GM08714 (cell line): ENCODE data around the gene GRK6.
"Not testable (repeated sequence)": the region's sequence is repeated elsewhere in the genome, so short reads cannot be mapped to it uniquely, and the experiment has no call there.

ENCODE experiments used
- H3K4me3 ChIP-seq: fragments of 200-500 bp; sonication (Bioruptor generic); 2 replicates; pipeline ENCODE4 v1.5.1; 2014; ENCODE audit warnings: mild to moderate bottlenecking, low read length, inconsistent platforms
- ZNF274 ChIP-seq: IDR thresholded peaks from 2 replicates; pipeline ENCODE4 v1.6.1; 2012; ENCODE audit warnings: mild to moderate bottlenecking, low read depth, low read length

Gene GRK6

GRCh38 chr5:177476531-177477233 is 50.2 kb downstream of the GRK6 start:
- TF ChIP-seq ZNF274: no peak
- no peak overlapping the region for H3K4me3 ChIP-seq

- H3K4me3 ChIP-seq: no peak overlapping the region
- TF ChIP-seq ZNF274: no peak
Measured at GRCh38 chr5:177477701-177478477, 51.4 kb downstream of the GRK6 start.

GRCh38 chr5:177478711-177479646 is 52.5 kb downstream of the GRK6 start:
- no peak for TF ChIP-seq ZNF274
- no peak overlapping the region for H3K4me3 ChIP-seq

- H3K4me3 ChIP-seq: no peak overlapping the region
- TF ChIP-seq ZNF274: no peak
Measured at GRCh38 chr5:177479774-177480173, 53.3 kb downstream of the GRK6 start.

GRCh38 chr5:177482359-177482795 is 55.9 kb downstream of the GRK6 start:
- no peak overlapping the region for H3K4me3 ChIP-seq
- no peak for TF ChIP-seq ZNF274

- no peak for TF ChIP-seq ZNF274
- no peak overlapping the region for H3K4me3 ChIP-seq
Measured at GRCh38 chr5:177483042-177483441, 56.6 kb downstream of the GRK6 start.

GRCh38 chr5:177483994-177484901 is 57.8 kb downstream of the GRK6 start:
- no peak overlapping the region for H3K4me3 ChIP-seq
- TF ChIP-seq ZNF274: no peak

GRCh38 chr5:177484902-177485549 is 58.5 kb downstream of the GRK6 start:
- no peak for TF ChIP-seq ZNF274
- no peak overlapping the region for H3K4me3 ChIP-seq

DNA sequence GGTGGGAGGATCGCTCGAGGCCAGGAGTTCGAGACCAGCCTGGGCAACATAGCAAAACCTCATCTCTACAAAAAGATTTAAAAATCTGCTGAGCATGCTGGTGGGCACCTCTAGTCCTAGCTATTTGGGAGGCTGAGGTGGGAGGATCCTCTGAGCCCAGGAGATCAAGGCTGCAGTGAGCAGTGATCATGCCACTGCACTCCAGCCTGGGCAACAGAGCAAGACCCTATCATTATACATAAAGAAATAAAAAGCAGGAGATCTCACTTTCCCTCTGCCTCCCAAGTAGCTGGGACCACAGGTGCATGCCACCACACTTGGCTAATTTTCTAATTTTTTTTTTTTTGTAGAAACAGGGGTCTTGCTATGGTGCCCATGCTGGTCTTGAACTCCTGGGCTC is 59.3 kb downstream of the GRK6 start:
- H3K4me3 ChIP-seq: not testable (repeated sequence)

DNA sequence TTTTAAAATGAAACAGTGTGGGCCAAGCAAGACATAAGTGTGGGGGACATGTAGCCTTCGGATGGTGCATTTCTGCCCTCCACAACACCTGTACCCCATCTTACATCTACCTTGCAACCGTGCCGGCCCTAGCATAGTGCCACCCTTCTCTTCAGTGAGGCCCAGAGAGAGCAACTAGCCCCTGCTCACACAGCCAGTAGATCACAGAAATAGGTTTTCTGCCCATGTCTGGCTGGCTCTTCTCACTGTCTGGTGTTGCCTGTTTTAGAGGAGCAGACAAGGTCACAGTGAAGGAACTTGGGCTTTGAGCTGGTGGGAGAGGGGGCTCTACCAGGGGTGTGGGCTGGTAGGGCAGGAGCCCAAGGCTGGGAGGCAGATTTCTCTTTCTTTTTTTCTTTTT is 59.8 kb downstream of the GRK6 start:
- TF ChIP-seq ZNF274: no peak
- no peak overlapping the region for H3K4me3 ChIP-seq

- no peak overlapping the region for H3K4me3 ChIP-seq
- TF ChIP-seq ZNF274: no peak
Measured at GRCh38 chr5:177487144-177487543, 60.7 kb downstream of the GRK6 start.

DNA sequence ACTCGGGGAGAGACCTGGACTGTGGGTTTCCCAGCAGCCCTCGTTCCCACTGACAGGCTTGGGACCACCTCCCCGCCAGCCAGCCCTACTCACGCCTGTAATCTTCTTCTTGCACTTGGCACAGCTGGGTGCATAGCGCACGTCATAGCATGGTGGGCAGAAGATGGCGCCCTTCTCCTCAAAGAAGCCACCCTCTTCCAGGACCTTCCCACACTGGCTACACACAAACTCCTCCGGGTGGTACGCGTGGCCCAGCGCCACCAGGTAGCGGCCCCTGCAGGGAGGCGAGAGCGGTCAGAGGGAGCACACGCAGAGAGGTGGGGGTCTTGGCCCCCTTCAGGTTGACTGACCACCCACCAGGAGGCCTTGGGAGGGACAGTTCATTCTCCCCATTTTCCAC is 61.5 kb downstream of the GRK6 start:
- H3K4me3 ChIP-seq: no peak overlapping the region
- TF ChIP-seq ZNF274: no peak

GRCh38 chr5:177489119-177489716 is 62.7 kb downstream of the GRK6 start:
- no peak for TF ChIP-seq ZNF274
- H3K4me3 ChIP-seq: no peak overlapping the region
